Right lobe of liver (tissue), 4 donors: ENCODE measurements around the gene TMEM63C.

Experiments used
- POLR2A ChIP-seq: fragments of 450-650 bp; IDR thresholded peaks from one replicate; pipeline ENCODE4 v1.6.1; 2017; ENCODE audit warnings: antibody characterized with exemption, mild to moderate bottlenecking
- TF ChIP-seq, protein P1 (sequence below), 4 donors: fragments of 200-600 bp in 3 of 4; fragments of 450-650 bp in 1 of 4; IDR thresholded peaks; one replicate each; pipeline versions ENCODE4 v1.5.1 to v1.8.0; 2016 to 2022; ENCODE audit warnings: antibody characterized with exemption in 4 of 4, mild to moderate bottlenecking in 2 of 4
- donor health status: DM: no; HTN: no; CAD: no.
- donor health status: DM: no; HTN: no; CAD: no.
- donor health status: DM: no; HTN: yes; CAD: no.

DNA sequence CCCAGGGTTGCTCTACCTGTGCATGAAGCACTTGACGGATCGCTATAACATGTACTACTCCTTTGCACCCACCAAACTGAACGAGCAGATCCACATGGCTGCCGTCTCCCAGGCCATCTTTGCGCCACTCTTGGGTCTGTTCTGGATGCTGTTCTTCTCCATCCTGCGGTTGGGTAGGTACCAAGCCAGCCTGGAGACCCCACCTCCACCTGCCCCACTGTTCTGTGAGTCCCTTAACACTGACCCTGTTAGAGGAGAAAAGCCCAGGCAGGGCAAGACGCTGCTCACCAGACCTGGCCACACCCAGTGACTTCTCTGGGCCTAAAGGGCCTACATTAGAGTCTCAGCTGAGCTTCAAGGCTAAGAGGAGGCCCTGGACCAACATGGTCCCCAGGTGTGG, 67.7 kb downstream of the TMEM63C start:
- TF ChIP-seq, protein P1, sequence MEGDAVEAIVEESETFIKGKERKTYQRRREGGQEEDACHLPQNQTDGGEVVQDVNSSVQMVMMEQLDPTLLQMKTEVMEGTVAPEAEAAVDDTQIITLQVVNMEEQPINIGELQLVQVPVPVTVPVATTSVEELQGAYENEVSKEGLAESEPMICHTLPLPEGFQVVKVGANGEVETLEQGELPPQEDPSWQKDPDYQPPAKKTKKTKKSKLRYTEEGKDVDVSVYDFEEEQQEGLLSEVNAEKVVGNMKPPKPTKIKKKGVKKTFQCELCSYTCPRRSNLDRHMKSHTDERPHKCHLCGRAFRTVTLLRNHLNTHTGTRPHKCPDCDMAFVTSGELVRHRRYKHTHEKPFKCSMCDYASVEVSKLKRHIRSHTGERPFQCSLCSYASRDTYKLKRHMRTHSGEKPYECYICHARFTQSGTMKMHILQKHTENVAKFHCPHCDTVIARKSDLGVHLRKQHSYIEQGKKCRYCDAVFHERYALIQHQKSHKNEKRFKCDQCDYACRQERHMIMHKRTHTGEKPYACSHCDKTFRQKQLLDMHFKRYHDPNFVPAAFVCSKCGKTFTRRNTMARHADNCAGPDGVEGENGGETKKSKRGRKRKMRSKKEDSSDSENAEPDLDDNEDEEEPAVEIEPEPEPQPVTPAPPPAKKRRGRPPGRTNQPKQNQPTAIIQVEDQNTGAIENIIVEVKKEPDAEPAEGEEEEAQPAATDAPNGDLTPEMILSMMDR (IDR thresholded peaks at IDR 0.05): no peak
- TF ChIP-seq POLR2A: no peak
